Smooth muscle cell (in vitro differentiated cells): Measurements from ENCODE around the gene PSMD1. TPM values are rescaled to one million over a fixed set of nuclear protein-coding genes. Genes with fewer than 3 reads are reported as not detected.

Experiments used
- DNase-seq: peaks from one replicate; lab custom pipeline; 2025; ENCODE audit not compliant: unreplicated experiment; lab: John Stamatoyannopoulos, UW
- H2AFZ ChIP-seq: fragments of 200-600 bp; sonication (generic); 2 replicates; pipeline ENCODE4 v1.6.0; 2016; ENCODE audit warnings: antibody characterized with exemption, low read depth, mild to moderate bottlenecking
- H3F3A ChIP-seq: fragments of 200-600 bp; sonication (generic); 2 replicates; pipeline ENCODE4 v1.6.0; 2017; ENCODE audit warnings: antibody characterized with exemption, low read depth
- H3K27ac ChIP-seq: fragments of 200-600 bp; sonication (generic); 2 replicates; pipeline ENCODE4 v1.5.1; 2016; ENCODE audit warnings: low read depth, mild to moderate bottlenecking
- H3K27me3 ChIP-seq: fragments of 200-600 bp; sonication (generic); 2 replicates; pipeline ENCODE4 v1.6.1; 2016; ENCODE audit warnings: low read depth, mild to moderate bottlenecking
- H3K36me3 ChIP-seq: fragments of 200-600 bp; sonication (generic); 2 replicates; pipeline ENCODE4 v1.5.1; 2016; ENCODE audit warnings: low read depth
- H3K4me1 ChIP-seq: fragments of 200-600 bp; sonication (generic); 2 replicates; pipeline ENCODE4 v1.5.1; 2016; ENCODE audit warnings: low read depth
- H3K4me2 ChIP-seq: fragments of 200-600 bp; sonication (generic); 2 replicates; pipeline ENCODE4 v1.6.0; 2016; ENCODE audit warnings: mild to moderate bottlenecking
- H3K4me3 ChIP-seq: fragments of 200-600 bp; sonication (generic); 2 replicates; pipeline ENCODE4 v1.5.1; 2016; ENCODE audit warnings: mild to moderate bottlenecking
- H3K79me2 ChIP-seq: fragments of 200-600 bp; sonication (generic); 2 replicates; pipeline ENCODE4 v1.6.0; 2016; ENCODE audit warnings: low read depth, mild to moderate bottlenecking
- H3K9ac ChIP-seq: fragments of 200-600 bp; sonication (generic); 2 replicates; pipeline ENCODE4 v1.6.0; 2016; ENCODE audit warnings: low read depth
- H3K9me3 ChIP-seq: fragments of 200-600 bp; sonication (generic); replicated peaks from 2 replicates; pipeline ENCODE4 v1.5.1; 2016; ENCODE audit warnings: low read depth
- H4K20me1 ChIP-seq: fragments of 200-600 bp; sonication (generic); 2 replicates; pipeline ENCODE4 v1.6.0; 2016; ENCODE audit warnings: low read depth
- CTCF ChIP-seq: fragments of 200-600 bp; sonication (generic); IDR thresholded peaks from 2 replicates; pipeline ENCODE4 v1.5.1; 2017; ENCODE audit warnings: borderline replicate concordance, mild to moderate bottlenecking, antibody characterized with exemption; ENCODE audit not compliant: insufficient read depth, poor library complexity, severe bottlenecking
- WGBS: methylation state at CpG from one replicate; pipeline ENCODE4 v1.1.7; 2016; ENCODE audit warnings: low lambda C conversion rate; 5-methylcytosine and 5-hydroxymethylcytosine counted together
- polyA plus RNA-seq: library from polyadenylated mRNA; unstranded; fragments of >200 nt; fragmentation: Nextera tagmentation; extraction: Ambion mirVana; gene quantifications from 2 replicates; pipeline ENCODE4 v1.2.1, GENCODE V29; 2016
- total RNA-seq: library from RNA; depleted of rRNA; stranded (reverse); fragments of >200 nt; gene quantifications from 2 replicates; pipeline ENCODE4 v1.2.3, GENCODE V29; 2014

Gene PSMD1
- total and polyA plus RNA-seq, 2 experiments from 2014 or later = 95.7 to 99.7 TPM

GRCh38 chr2:231129216-231129615, 72.5 kb downstream of the PSMD1 start:
- no peaks in the 10 kb centered on the region for H3K9me3 ChIP-seq
- H3K27ac ChIP-seq = no peak overlapping the region
- H3K4me2 ChIP-seq = no peak overlapping the region
- no peak overlapping the region for H2AFZ ChIP-seq
- DNase-seq = no peak
- H3F3A ChIP-seq = peaks cover 8% of the 10 kb centered on the region
- H3K4me3 ChIP-seq = no peak overlapping the region
- no peaks in the 10 kb centered on the region for H3K27me3 ChIP-seq
- H3K9ac ChIP-seq = no peak overlapping the region
- TF ChIP-seq CTCF = no peak
- H3K79me2 ChIP-seq = peaks cover 36% of the 10 kb centered on the region
- 96% methylated on average over 1 of the region's 1 CpG for WGBS
- H3K36me3 ChIP-seq = no peaks in the 10 kb centered on the region
- peaks cover 34% of the 10 kb centered on the region for H4K20me1 ChIP-seq
- peaks cover 15% of the 10 kb centered on the region for H3K4me1 ChIP-seq

GRCh38 chr2:231130336-231131056, 73.8 kb downstream of the PSMD1 start:
- no peak for DNase-seq
- Histone ChIP-seq H4K20me1 (peaks cover 37% of the 10 kb centered on the region), H3K9me3 (no peaks in the 10 kb centered on the region), H3K79me2 (peaks cover 35% of the 10 kb centered on the region), H3K27me3 (no peaks in the 10 kb centered on the region), H3K27ac (no peak overlapping the region), H3K4me2 (peak overlapping the region; percentile 54), H3K36me3 (no peaks in the 10 kb centered on the region), H3K4me3 (no peak overlapping the region), H2AFZ (no peak overlapping the region), H3K9ac (no peak overlapping the region), H3K4me1 (peaks cover 4% of the 10 kb centered on the region), H3F3A (peaks cover 8% of the 10 kb centered on the region)
- no peak for TF ChIP-seq CTCF
- 92% methylated on average over 6 of the region's 6 CpGs for WGBS

GRCh38 chr2:231132129-231132528, 75.5 kb downstream of the PSMD1 start:
- no peaks in the 10 kb centered on the region for H3K27me3 ChIP-seq
- no peaks in the 10 kb centered on the region for H3K9me3 ChIP-seq
- no peak for DNase-seq
- peaks cover 4% of the 10 kb centered on the region for H3K4me1 ChIP-seq
- no peak overlapping the region for H2AFZ ChIP-seq
- no peaks in the 10 kb centered on the region for H3K36me3 ChIP-seq
- H3K9ac ChIP-seq = no peak overlapping the region
- peaks cover 8% of the 10 kb centered on the region for H3F3A ChIP-seq
- peaks cover 38% of the 10 kb centered on the region for H4K20me1 ChIP-seq
- H3K4me3 ChIP-seq = no peak overlapping the region
- H3K79me2 ChIP-seq = peaks cover 38% of the 10 kb centered on the region
- H3K27ac ChIP-seq = peak overlapping the region; percentile 56
- WGBS = 67% methylated on average over 1 of the region's 1 CpG
- peak overlapping the region; percentile 40 for H3K4me2 ChIP-seq
- TF ChIP-seq CTCF = no peak
